ENCODE measurements around the gene STK38L. TPM values are rescaled to one million over a fixed set of nuclear protein-coding genes. Genes with fewer than 3 reads are reported as not detected.

Gene STK38L
- total and polyA plus RNA-seq, 10 of the 15 experiments (the other 5 are each of a cell fraction or from before 2014, with no cell fraction given) = 43.0 to 154 (median 115) TPM

GRCh38 chr12:27221625-27222387, 22.3 kb upstream of the STK38L start (continued):
- no peak for TF ChIP-seq SIX5 (IDR thresholded peaks at IDR 0.05; ENCODE audit: low read depth, low read length, severe bottlenecking)
- TF ChIP-seq RELB (IDR thresholded peaks at IDR 0.05; ENCODE audit: low read depth) = peak; percentile 70; the same call in 1 of the 2 replicates
- TF ChIP-seq, protein P1, sequence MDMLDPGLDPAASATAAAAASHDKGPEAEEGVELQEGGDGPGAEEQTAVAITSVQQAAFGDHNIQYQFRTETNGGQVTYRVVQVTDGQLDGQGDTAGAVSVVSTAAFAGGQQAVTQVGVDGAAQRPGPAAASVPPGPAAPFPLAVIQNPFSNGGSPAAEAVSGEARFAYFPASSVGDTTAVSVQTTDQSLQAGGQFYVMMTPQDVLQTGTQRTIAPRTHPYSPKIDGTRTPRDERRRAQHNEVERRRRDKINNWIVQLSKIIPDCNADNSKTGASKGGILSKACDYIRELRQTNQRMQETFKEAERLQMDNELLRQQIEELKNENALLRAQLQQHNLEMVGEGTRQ (IDR thresholded peaks at IDR 0.05; ENCODE audit: borderline replicate concordance, low read depth, low read length) = no peak
- TF ChIP-seq STAT3 (IDR thresholded peaks at IDR 0.05; ENCODE audit: low read depth, low read length) = 0 out of 2 replicates have a peak, but pooled peaks have one; percentile 48
- TF ChIP-seq MYB (IDR thresholded peaks at IDR 0.05; ENCODE audit: borderline replicate concordance, low read depth, low read length) = no peak
- TF ChIP-seq ETV6 (conservative IDR thresholded peaks at IDR 0.05 in 1 of 2, IDR thresholded peaks at IDR 0.05 in 1 of 2; ENCODE audit: borderline replicate concordance in 1 of 2, low read depth in 1 of 2) = peak in 1 of 2 experiments; percentile 84; a peak in 2 of 4 replicates
- TF ChIP-seq, protein P2, sequence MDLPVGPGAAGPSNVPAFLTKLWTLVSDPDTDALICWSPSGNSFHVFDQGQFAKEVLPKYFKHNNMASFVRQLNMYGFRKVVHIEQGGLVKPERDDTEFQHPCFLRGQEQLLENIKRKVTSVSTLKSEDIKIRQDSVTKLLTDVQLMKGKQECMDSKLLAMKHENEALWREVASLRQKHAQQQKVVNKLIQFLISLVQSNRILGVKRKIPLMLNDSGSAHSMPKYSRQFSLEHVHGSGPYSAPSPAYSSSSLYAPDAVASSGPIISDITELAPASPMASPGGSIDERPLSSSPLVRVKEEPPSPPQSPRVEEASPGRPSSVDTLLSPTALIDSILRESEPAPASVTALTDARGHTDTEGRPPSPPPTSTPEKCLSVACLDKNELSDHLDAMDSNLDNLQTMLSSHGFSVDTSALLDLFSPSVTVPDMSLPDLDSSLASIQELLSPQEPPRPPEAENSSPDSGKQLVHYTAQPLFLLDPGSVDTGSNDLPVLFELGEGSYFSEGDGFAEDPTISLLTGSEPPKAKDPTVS (IDR thresholded peaks at IDR 0.05; ENCODE audit: low read depth, low read length) = no peak
- TF ChIP-seq ZBTB11 (CRISPR knock-in tag; IDR thresholded peaks at IDR 0.05) = no peak
- TF ChIP-seq RAD51 (IDR thresholded peaks at IDR 0.05) = no peak
- no peak for TF ChIP-seq SMARCA5 (IDR thresholded peaks at IDR 0.05)
- peak; percentile 85; the same call in 1 of the 2 replicates for TF ChIP-seq CBX5 (IDR thresholded peaks at IDR 0.05; ENCODE audit: low read depth)
- TF ChIP-seq, protein P3, sequence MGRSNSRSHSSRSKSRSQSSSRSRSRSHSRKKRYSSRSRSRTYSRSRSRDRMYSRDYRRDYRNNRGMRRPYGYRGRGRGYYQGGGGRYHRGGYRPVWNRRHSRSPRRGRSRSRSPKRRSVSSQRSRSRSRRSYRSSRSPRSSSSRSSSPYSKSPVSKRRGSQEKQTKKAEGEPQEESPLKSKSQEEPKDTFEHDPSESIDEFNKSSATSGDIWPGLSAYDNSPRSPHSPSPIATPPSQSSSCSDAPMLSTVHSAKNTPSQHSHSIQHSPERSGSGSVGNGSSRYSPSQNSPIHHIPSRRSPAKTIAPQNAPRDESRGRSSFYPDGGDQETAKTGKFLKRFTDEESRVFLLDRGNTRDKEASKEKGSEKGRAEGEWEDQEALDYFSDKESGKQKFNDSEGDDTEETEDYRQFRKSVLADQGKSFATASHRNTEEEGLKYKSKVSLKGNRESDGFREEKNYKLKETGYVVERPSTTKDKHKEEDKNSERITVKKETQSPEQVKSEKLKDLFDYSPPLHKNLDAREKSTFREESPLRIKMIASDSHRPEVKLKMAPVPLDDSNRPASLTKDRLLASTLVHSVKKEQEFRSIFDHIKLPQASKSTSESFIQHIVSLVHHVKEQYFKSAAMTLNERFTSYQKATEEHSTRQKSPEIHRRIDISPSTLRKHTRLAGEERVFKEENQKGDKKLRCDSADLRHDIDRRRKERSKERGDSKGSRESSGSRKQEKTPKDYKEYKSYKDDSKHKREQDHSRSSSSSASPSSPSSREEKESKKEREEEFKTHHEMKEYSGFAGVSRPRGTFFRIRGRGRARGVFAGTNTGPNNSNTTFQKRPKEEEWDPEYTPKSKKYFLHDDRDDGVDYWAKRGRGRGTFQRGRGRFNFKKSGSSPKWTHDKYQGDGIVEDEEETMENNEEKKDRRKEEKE (IDR thresholded peaks at IDR 0.05) = no peak
- TF ChIP-seq HCFC1 (IDR thresholded peaks at IDR 0.05; ENCODE audit: low read length) = no peak
- peak; percentile 86 for TF ChIP-seq RUNX3 (IDR thresholded peaks at IDR 0.05; ENCODE audit: low read length)
- TF ChIP-seq IKZF2 (IDR thresholded peaks at IDR 0.05) = peak; percentile 74 to 85; a peak in 3 of 4 replicates

Measured in GM12878 (cell line).